ENCODE data around the gene PPOX.
A peak's percentile ranks its signal among the peaks of the same experiment; 100 is the strongest.

The PPOX gene

DNA sequence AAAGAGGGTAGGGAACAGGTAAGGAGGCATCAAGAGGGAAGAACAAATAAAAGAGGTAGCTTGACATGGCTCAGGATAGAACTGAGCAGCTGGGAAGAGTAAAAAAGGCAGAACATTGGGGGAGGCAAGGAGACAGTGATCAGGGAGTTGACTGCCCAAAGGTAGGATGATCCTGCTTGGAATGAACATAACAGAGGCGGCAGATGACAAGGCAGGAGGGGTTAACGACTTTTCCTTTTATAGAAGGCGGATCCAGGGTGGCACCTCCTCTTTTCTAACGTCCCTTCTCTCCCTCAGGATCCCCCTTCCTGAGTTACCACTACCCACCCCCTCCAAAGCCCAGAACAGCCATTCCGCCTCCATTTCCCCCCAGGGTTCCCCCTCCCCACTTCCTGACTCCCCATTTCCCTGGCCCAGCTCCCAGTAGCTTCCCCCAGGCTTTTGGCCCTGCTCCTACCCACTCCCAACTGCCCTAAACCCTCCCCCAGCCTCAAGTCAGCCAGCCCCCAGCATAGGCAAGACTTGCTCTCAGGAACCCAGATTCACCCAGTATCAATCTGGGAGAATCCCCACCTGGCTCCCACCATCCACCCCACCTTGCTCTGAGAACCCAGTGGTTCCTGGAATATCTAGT lies 33.4 kb downstream of the PPOX start:
- DNase-seq = no peak

DNA sequence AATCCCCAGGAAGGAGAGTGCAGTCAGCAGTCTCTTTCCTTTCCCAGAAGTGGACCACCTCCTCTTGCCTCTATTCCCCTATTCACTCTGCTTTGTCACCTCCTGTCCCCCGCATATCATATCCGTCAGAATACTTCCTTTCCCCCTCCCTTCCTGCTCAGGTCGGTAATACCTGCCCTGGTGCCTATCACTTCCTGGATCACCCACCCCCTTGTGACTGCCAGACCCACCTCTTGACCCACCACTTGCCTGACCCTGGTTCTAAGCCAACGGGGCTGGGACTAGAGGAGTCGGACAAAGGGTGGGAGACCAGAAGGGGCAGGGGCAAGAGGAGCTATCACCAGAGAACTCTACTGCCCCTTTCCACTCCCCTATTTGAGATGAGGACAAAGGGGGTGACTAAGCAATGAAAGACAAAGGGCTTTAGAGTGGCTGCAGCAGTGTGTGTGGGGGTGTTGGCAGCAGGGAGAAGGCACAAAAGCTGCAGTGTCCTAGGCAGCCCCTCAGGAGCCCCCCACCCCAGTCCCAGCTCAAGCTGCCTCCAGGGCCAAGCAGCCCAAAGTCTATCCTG lies 34.3 kb downstream of the PPOX start:
- DNase-seq = no peak

DNA sequence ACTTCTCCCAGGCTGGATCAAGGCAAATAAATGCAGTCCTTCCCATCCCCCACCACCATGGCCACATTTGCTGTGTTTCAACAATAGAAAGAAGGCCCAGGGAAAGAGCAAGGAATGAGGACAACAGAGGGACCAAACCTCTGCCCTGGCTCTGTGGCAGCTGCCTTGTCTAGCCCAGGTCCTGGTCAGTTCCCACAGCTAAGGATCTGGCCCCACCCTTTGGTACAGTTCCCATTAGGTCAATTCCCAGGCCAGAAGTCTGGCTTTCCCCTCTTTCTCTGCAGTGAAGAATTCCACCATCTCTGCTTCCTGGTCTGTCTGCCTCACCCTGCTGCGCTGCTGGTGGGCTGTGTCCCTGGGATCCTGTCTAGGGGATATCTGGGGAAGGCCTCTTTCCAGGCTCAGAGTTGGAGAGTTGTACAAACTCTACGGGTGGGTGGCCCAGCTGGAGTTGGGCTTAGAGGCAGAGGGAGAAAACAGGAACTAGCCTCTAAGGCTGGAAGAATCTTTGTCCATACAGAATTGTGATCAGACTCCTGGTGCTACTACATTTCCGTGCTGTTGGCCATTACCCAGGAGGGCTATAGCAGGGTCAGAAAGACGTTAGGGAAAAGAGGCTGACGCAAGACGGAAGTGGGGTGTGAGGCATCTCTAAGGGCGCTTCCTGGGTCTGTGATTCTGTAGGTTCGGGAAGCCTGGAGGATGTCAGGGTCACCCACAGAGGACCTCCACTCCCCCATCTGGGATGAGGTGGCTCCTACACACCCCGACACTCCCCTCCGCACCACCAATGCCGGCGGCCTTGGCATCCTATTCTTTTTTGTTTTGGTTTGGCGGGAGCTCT lies 35.0 kb downstream of the PPOX start:
- DNase-seq = no peak

GRCh38 chr1:161201836-161202712 lies 35.8 kb downstream of the PPOX start, which contains the start of gene NDUFS2:
NDUFS2 (plus strand) TSS chr1:161202367; CDS start chr1:161202386, 19 bp downstream.
- peak; percentile 99 for DNase-seq

- DNase-seq = no peak
Observed at GRCh38 chr1:161206411-161207140, 40.4 kb downstream of the PPOX start.

DNA sequence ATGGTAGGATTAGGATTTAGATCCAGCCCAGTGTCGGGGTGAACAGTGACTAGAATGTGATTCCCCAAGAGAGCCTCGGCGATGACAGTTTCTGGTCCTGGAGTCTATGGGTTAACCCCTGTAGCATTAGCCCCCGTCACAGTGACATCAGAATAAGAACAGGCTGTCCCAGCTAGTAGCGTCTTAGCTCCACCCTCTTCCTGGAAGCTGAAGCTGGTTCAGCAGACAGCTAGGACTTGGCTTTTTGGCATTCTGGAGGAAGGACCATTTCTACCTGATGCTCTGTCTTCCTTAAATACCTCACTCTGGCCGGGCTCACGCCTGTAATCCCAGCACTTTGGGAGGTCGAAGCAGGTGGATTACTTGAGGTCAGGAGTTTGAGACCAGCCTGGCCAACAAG lies 40.9 kb downstream of the PPOX start:
- no peak for DNase-seq

DNA sequence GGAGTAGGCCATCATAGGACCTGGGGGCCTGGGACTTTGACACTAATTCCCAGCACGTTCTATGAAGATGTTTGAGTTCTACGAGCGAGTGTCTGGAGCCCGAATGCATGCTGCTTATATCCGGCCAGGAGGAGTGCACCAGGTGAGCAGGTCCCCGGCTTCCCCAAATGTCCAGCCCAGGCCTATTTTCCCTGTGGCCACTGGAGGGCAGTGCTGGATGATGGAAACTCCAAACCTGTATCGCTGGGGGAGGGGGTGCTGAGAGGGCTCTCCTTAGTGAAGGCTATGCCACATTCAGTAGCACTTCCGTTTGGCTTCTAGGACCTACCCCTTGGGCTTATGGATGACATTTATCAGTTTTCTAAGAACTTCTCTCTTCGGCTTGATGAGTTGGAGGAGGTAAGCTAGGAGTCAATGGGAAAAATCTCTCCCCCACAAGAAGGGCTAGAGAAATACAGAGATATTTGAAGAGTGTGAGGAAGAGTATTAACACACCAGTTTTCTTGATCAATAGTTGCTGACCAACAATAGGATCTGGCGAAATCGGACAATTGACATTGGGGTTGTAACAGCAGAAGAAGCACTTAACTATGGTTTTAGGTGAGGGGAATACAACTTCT lies 43.7 kb downstream of the PPOX start:
- DNase-seq = peak; percentile 60

- no peak for DNase-seq
Observed at GRCh38 chr1:161214369-161214768, 48.1 kb downstream of the PPOX start.

GRCh38 chr1:161215076-161215475 lies 48.9 kb downstream of the PPOX start, which contains the start of gene FCER1G:
FCER1G (plus strand) TSS chr1:161215295; CDS start chr1:161215322, 27 bp downstream.
- DNase-seq = no peak

- DNase-seq = no peak
Observed at GRCh38 chr1:161216945-161217712, 50.9 kb downstream of the PPOX start.

DNA sequence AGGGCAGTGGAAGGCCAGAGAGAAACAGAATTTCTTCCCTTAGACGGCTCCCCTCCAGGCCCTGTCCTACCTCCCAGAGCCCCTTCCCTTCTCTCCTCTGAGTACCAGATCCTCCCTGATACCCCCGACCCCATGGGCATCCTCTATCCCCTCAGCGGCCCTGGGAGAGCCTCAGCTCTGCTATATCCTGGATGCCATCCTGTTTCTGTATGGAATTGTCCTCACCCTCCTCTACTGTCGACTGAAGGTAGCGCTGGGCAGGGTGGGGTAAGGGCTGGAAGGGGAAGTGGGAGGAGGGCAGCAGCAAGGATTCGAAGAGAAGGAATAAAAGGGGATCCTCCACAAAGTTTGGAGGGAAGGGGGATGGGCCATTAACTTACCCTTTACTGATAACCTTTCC lies 51.6 kb downstream of the PPOX start:
- no peak for DNase-seq

DNA sequence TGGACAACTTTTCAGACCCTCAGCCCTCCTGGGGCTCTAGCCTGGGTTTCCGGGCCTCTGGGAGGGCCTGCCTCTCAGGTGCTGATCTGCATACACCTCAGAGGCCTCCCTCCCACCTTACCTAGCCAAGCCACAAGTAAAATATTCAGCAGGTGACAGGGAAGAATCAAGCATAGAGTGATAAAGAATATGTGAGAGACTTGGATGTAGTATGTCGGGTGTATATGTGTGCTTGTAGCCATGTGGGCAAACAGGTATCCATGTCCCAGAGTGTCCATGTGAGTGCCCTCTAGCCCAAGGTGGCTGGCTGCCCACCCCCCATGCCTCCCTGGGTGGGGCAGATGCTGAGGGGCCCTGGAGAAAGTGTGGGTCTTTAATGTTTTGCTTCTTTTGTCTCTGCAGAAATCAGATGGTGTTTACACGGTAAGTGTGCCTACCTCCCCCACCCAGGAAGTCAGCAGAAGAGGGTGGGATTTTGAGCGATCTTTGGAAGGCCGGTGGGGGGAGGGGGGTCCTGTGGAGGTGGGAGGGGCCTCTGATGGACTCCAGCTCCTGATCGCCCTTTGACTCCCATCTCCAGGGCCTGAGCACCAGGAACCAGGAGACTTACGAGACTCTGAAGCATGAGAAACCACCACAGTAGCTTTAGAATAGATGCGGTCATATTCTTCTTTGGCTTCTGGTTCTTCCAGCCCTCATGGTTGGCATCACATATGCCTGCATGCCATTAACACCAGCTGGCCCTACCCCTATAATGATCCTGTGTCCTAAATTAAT lies 52.3 kb downstream of the PPOX start:
- DNase-seq = no peak

GRCh38 chr1:161219078-161219892 lies 53.1 kb downstream of the PPOX start:
- DNase-seq = no peak

DNA sequence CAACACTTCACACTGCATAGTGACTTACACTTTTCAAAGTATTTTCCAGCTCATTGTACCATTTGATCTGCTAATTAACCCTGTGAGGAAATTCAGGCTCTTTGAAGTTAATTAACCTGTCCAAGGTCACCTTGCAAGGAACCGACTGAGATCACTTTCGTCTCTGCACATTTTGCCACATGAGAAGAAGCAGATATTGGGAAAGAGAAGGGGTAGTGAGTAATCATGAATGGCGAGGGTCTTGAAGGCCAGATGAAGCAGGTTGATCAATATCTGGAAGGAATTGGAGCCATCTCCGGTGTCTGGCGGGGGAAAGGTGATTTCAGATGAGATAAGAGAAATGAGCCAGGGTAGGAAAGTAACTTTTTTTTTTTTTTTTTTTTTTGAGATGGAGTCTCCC lies 53.8 kb downstream of the PPOX start:
- no peak for DNase-seq
